ENCODE measurements around the gene PSME4.
"Not testable (repeated sequence)": the region's sequence is repeated elsewhere in the genome, so short reads cannot be mapped to it uniquely, and the experiment has no call there.

Gene PSME4

GRCh38 chr2:53961478-53962216, 9.1 kb downstream of the PSME4 start:
- DNase-seq: not testable (repeated sequence)

DNA sequence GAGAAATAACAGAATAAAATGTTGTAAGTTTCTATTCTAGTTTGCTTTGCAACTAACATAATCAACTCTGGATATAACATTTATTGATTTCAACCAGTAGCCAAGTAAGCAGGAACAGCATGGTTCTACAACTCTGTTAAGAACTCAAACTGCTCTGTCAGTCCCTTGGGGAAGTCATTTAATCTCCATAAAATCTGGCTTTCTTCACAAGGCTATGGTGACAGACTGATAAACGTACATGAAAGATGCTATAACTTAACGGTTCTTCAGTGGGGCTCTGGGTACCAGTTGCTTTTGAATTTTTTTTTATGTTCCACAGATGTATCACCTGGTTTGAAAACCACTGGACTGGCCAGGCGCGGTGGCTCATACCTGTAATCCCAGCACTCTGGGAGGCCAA, 10.3 kb downstream of the PSME4 start:
- DNase-seq: no peak

DNA sequence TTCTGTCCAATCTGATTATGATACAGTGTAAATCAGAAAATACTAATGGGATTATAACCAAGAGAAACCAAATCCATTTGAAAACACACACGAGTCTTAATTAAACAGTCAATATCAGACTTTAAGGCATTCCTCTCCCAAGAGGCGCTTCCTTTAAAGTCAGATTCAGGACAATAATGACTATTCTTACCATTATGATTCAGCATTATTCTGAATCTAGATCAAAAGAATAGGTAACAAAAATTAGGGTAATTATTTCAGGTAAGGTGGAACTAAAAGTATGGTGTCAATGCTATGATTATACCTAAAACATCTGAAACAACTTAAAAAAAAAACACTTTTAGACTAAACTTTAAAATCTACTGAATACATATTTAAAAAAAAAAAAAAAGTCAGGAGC, 12.3 kb downstream of the PSME4 start:
- no peak for DNase-seq

DNA sequence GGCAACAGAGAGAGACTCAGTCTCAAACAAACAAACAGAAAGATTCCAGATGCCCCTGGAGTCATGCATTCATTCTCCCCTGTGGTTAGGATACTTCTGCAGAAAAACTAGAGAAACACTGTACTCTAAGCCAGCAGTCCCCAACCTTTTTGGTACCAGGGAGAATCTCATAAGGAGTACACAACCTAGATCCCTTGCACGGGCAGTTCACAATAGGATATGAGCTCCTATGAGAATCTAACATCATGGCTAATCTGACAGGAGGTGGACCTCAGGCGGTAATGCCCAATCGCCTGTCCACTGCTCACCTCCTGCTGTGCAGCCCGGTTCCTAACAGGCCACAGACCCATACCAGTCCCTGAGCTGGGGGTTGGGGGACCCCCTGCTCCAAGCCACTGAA, 18.3 kb downstream of the PSME4 start:
- DNase-seq: no peak

- no peak for DNase-seq
Observed at GRCh38 chr2:53949457-53949856, 21.3 kb downstream of the PSME4 start.

DNA sequence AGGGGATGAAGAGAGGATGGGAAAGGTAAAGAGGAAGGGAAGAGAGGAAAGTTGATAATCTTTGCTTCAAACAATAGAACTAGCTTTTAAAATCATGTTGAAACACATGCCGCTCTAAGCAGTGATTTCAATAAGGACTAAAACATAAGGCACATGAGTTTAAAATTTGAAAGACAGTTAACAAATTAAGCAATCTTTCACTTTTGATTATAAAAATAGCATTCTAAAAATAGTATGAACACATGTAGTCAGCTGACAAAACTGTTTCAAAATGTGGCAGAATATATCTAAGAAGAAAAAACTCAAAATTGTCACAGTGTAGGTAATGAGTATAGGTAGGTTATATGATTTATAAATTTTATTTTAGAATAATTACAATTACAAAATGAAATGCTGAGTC, 25.3 kb downstream of the PSME4 start:
- DNase-seq: no peak

GRCh38 chr2:53944542-53944941, 26.3 kb downstream of the PSME4 start:
- no peak for DNase-seq

DNA sequence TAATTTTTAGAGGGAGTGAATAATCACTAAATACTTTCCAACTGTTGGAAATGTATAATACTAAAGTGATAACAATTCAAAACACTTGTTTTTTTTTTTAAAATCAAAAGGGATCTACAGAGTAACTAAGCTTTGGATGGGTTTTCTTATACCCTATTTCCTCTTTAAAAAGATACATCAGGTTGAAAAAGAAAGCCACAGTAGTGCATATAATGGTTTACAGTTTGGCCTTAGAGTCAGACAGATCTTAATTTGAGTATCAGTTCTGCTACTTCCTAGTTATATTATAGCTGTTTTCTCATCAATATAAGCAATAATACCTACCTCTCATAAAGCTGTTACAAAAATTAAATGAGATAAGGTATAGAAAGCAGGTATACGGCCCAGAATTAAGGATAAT, 28.5 kb downstream of the PSME4 start:
- DNase-seq: no peak

DNA sequence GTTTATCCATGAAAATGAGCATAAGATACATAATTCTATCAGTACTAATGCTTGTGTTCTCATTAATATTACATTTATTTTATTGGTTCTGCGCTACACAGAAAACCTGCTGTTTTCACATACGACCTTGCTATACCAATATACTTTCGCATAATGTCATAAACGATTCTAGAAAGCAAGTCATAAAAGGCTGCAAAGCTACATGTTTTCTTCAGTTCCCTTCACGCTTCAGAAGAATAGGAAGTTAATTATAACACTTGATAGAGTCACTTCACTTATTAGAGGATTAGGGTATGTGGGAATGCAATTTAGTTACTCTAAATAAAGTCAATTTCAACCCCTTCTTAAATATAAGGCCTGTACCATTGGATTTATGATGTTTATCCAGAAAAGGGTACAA, 29.0 kb downstream of the PSME4 start:
- DNase-seq: no peak

DNA sequence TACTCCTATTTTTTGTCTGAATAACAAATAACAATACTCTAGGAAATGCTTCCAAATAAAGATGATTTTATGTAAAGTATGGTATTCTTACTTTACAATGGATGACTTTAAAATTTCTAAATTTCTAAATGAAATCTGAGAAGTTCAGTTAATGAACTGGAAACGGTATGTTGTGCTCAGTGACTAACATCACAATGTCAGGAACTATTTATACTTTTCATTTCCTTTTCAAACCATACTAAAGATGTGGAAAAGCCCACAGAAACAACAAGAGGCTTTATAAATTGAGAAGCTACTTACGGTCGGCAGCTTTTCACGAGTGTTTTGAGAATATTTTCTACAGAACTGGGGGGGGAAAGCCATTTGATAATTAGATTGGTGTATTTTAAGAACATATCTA, 31.1 kb downstream of the PSME4 start:
- no peak for DNase-seq

DNA sequence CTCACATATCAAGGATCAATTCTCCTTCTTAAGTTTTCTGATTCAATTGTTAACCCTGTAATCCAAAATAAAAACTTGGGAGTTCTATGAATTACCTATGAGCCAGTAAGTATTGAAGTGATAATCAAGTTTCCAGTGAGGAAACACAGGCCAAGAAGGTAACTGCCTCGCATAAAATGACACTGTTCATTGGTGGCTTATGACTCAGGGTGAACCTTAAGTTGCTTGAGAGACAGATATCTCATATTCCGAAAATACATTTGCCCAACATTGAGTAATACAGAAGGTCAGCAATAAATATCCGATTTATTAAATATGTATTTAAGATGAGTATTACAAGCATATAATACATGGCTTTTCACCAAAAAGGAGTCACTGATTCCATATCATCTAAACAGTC, 31.9 kb downstream of the PSME4 start:
- no peak for DNase-seq

GRCh38 chr2:53933329-53933728, 37.5 kb downstream of the PSME4 start:
- no peak for DNase-seq

DNA sequence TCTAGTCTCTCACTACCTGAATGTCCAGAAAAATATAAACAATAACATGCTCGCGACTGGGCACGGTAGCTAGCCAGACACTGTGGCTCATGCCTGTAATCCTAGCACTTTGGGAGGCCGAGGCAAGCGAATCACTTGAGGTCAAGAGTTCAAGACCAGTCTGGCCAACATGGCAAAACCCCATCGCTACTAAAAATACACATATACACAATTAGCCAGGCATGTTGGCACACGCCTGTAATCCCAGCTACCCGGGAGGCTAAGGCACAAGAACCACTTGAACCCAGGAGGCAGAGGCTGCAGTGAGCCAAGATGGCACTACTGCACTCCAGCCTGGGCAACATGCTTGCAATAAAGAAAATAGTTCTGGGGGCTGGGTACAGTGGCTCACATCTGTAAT, 44.5 kb downstream of the PSME4 start:
- not testable (repeated sequence) for DNase-seq

- DNase-seq: no peak
Observed at GRCh38 chr2:53913721-53914120, 57.1 kb downstream of the PSME4 start.

- no peak for DNase-seq
Observed at GRCh38 chr2:53911434-53912189, 59.2 kb downstream of the PSME4 start.

GRCh38 chr2:53907582-53907981, 63.2 kb downstream of the PSME4 start:
- DNase-seq: no peak

GRCh38 chr2:53905396-53905795, 65.4 kb downstream of the PSME4 start:
- DNase-seq: no peak

- DNase-seq: no peak
Observed at GRCh38 chr2:53903011-53903410, 67.8 kb downstream of the PSME4 start.

- DNase-seq: no peak
Observed at GRCh38 chr2:53901192-53901591, 69.6 kb downstream of the PSME4 start.

- DNase-seq: no peak
Observed at GRCh38 chr2:53896864-53897263, 73.9 kb downstream of the PSME4 start.

- DNase-seq: no peak
Observed at GRCh38 chr2:53886406-53887280, 84.2 kb downstream of the PSME4 start.

DNA sequence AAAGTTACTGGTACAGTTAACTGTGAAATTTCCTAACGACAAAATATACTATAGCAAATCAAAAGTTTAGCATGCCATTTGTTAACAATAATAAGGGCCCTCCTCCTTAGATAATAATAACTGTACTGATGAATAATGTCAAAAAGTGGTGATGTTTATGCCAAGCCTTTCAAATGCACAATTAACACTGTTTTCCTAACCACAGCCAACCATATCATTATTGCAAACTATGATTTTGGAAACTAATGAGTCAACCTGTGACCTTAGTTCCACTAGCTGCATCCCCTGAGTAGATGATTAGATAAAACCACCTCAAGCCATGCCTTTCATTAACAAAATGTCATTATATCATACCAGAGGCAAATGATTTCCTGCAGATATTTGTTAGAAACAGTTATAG, 85.9 kb downstream of the PSME4 start:
- DNase-seq: no peak

GRCh38 chr2:53881986-53882385, 88.8 kb downstream of the PSME4 start:
- no peak for DNase-seq

- DNase-seq: no peak
Observed at GRCh38 chr2:53881360-53881759, 89.4 kb downstream of the PSME4 start.
